ENCODE results near the gene PPCS. TPM values are rescaled to one million over a fixed set of nuclear protein-coding genes. Genes with fewer than 3 reads are reported as not detected.

Gene PPCS
- total RNA-seq, 3 donors from 2014 or later, result 67.8 to 89.3 (median 77.0) TPM

- peaks cover 3 to 11% of the 10 kb centered on the region in 2 donors for H3K4me1 ChIP-seq
- no peaks in the 10 kb centered on the region for H3K36me3 ChIP-seq
- no peak overlapping the region for H3K4me3 ChIP-seq
- intact Hi-C loops (cut with DNase I; ENCODE audit: low total_unique reads), result no loop called here
- DNase-seq (ENCODE audit: low spot score in 2 of 2), result no peak
- no peaks in the 10 kb centered on the region for H3K9me3 ChIP-seq
- H3K27ac ChIP-seq, result no peak overlapping the region
- TF ChIP-seq POLR2AphosphoS5 (IDR thresholded peaks at IDR 0.05), result no peak
- no peak for TF ChIP-seq POLR2A (IDR thresholded peaks at IDR 0.05)
- no peak for TF ChIP-seq CTCF (IDR thresholded peaks at IDR 0.05)
- H3K27me3 ChIP-seq, result no peaks in the 10 kb centered on the region
Observed at GRCh38 chr1:42461196-42461595, 4.9 kb downstream of the PPCS start.

- intact Hi-C loops (cut with DNase I; ENCODE audit: low total_unique reads), result no loop called here
- peak; percentile 96 to 99 for DNase-seq (ENCODE audit: low spot score in 2 of 2)
- no peaks in the 10 kb centered on the region for H3K9me3 ChIP-seq
- TF ChIP-seq CTCF (IDR thresholded peaks at IDR 0.05) (no peak), POLR2AphosphoS5 (IDR thresholded peaks at IDR 0.05) (peak in 2 of 3 donors; percentile 31 to 41), POLR2A (IDR thresholded peaks at IDR 0.05) (no peak)
- peaks cover 0 to 7% of the 10 kb centered on the region in 2 donors for H3K4me1 ChIP-seq
- peak within 1 kb of the TSS; percentile 66 to 73 (median 71) for H3K4me3 ChIP-seq
- peak within 1 kb of the TSS; percentile 81 to 85 for H3K27ac ChIP-seq
- H3K36me3 ChIP-seq, result no peaks in the 10 kb centered on the region
- no peaks in the 10 kb centered on the region for H3K27me3 ChIP-seq
Observed at GRCh38 chr1:42462828-42463763, 6.8 kb downstream of the PPCS start, which contains the start of gene CCDC30. TSS of gene CCDC30 (plus strand) at chr1:42463286. CDS start at chr1:42480552, 17,266 bp downstream.

GRCh38 chr1:42463921-42464320, 7.6 kb downstream of the PPCS start:
- no peak for TF ChIP-seq POLR2AphosphoS5 (IDR thresholded peaks at IDR 0.05)
- TF ChIP-seq CTCF (IDR thresholded peaks at IDR 0.05), result no peak
- TF ChIP-seq POLR2A (IDR thresholded peaks at IDR 0.05), result no peak
- no peaks in the 10 kb centered on the region for H3K9me3 ChIP-seq
- no peak for DNase-seq (ENCODE audit: low spot score in 2 of 2)
- H3K36me3 ChIP-seq, result no peaks in the 10 kb centered on the region
- no peaks in the 10 kb centered on the region for H3K27me3 ChIP-seq
- peaks cover 0 to 7% of the 10 kb centered on the region in 2 donors for H3K4me1 ChIP-seq
- H3K4me3 ChIP-seq, result peak overlapping the region; percentile 66 to 73 (median 71)
- peak overlapping the region in 1 of 2 donors; percentile 81 for H3K27ac ChIP-seq
- intact Hi-C loops (cut with DNase I; ENCODE audit: low total_unique reads), result no loop called here

- intact Hi-C loops (cut with DNase I; ENCODE audit: low total_unique reads), result no loop called here
Observed at GRCh38 chr1:42466030-42466429, 9.7 kb downstream of the PPCS start.

More at GRCh38 chr1:42466030-42466429, 9.7 kb downstream of the PPCS start:
- H3K4me3 ChIP-seq, result no peak overlapping the region
- H3K9me3 ChIP-seq, result no peaks in the 10 kb centered on the region
- H3K36me3 ChIP-seq, result no peaks in the 10 kb centered on the region
- no peak overlapping the region for H3K27ac ChIP-seq
- DNase-seq (ENCODE audit: low spot score in 2 of 2), result no peak
- peaks cover 0 to 7% of the 10 kb centered on the region in 2 donors for H3K4me1 ChIP-seq
- H3K27me3 ChIP-seq, result no peaks in the 10 kb centered on the region
- no peak for TF ChIP-seq POLR2A (IDR thresholded peaks at IDR 0.05)
- TF ChIP-seq CTCF (IDR thresholded peaks at IDR 0.05), result no peak
- no peak for TF ChIP-seq POLR2AphosphoS5 (IDR thresholded peaks at IDR 0.05)
